ENCODE measurements around the gene OSBPL3.

OSBPL3 gene

GRCh38 chr7:24835643-24836042, 144.3 kb downstream of the OSBPL3 start:
- no peak for DNase-seq (ENCODE audit: low read depth in 4 of 4, low spot score in 1 of 4)

GRCh38 chr7:24834128-24834798, 145.7 kb downstream of the OSBPL3 start:
- no peak for DNase-seq (ENCODE audit: low read depth in 4 of 4, low spot score in 1 of 4)

- no peak for DNase-seq (ENCODE audit: low read depth in 4 of 4, low spot score in 1 of 4)
Observed at GRCh38 chr7:24833549-24833948, 146.4 kb downstream of the OSBPL3 start.

- no peak for DNase-seq (ENCODE audit: low read depth in 4 of 4, low spot score in 1 of 4)
Observed at GRCh38 chr7:24831240-24831639, 148.7 kb downstream of the OSBPL3 start.

- DNase-seq (ENCODE audit: low read depth in 4 of 4, low spot score in 1 of 4): no peak
Observed at GRCh38 chr7:24830440-24831050, 149.4 kb downstream of the OSBPL3 start.

- DNase-seq (ENCODE audit: low read depth in 4 of 4, low spot score in 1 of 4): no peak
Observed at GRCh38 chr7:24829787-24830186, 150.2 kb downstream of the OSBPL3 start.

GRCh38 chr7:24828891-24829661, 150.9 kb downstream of the OSBPL3 start:
- DNase-seq (ENCODE audit: low read depth in 4 of 4, low spot score in 1 of 4): no peak

GRCh38 chr7:24827589-24827988, 152.4 kb downstream of the OSBPL3 start:
- no peak for DNase-seq (ENCODE audit: low read depth in 4 of 4, low spot score in 1 of 4)

GRCh38 chr7:24827027-24827426, 153.0 kb downstream of the OSBPL3 start:
- DNase-seq (ENCODE audit: low read depth in 4 of 4, low spot score in 1 of 4): no peak

GRCh38 chr7:24826662-24827020, 153.3 kb downstream of the OSBPL3 start:
- DNase-seq (ENCODE audit: low read depth in 4 of 4, low spot score in 1 of 4): no peak

- no peak for DNase-seq (ENCODE audit: low read depth in 4 of 4, low spot score in 1 of 4)
Observed at GRCh38 chr7:24825931-24826661, 153.9 kb downstream of the OSBPL3 start.

GRCh38 chr7:24825381-24825794, 154.6 kb downstream of the OSBPL3 start:
- DNase-seq (ENCODE audit: low read depth in 4 of 4, low spot score in 1 of 4): no peak

GRCh38 chr7:24824896-24825295, 155.1 kb downstream of the OSBPL3 start:
- no peak for DNase-seq (ENCODE audit: low read depth in 4 of 4, low spot score in 1 of 4)

- no peak for DNase-seq (ENCODE audit: low read depth in 4 of 4, low spot score in 1 of 4)
Observed at GRCh38 chr7:24824400-24824799, 155.6 kb downstream of the OSBPL3 start.

- no peak for DNase-seq (ENCODE audit: low read depth in 4 of 4, low spot score in 1 of 4)
Observed at GRCh38 chr7:24821754-24822054, 158.3 kb downstream of the OSBPL3 start.

GRCh38 chr7:24821045-24821753, 158.8 kb downstream of the OSBPL3 start:
- DNase-seq (ENCODE audit: low read depth in 4 of 4, low spot score in 1 of 4): peak; percentile 38 to 73 (median 52)

GRCh38 chr7:24820730-24821044, 159.3 kb downstream of the OSBPL3 start:
- DNase-seq (ENCODE audit: low read depth in 4 of 4, low spot score in 1 of 4): peak in 1 of 4 experiments; percentile 13

GRCh38 chr7:24819916-24820689, 159.9 kb downstream of the OSBPL3 start:
- DNase-seq (ENCODE audit: low read depth in 4 of 4, low spot score in 1 of 4): peak; percentile 50 to 61 (median 55)

GRCh38 chr7:24817339-24817738, 162.6 kb downstream of the OSBPL3 start:
- no peak for DNase-seq (ENCODE audit: low read depth in 4 of 4, low spot score in 1 of 4)

GRCh38 chr7:24816868-24817267, 163.1 kb downstream of the OSBPL3 start:
- DNase-seq (ENCODE audit: low read depth in 4 of 4, low spot score in 1 of 4): no peak

All from stimulated activated CD4-positive, alpha-beta T cell treated with anti-CD3 and anti-CD28 coated beads, Interleukin-1b, Interleukin-23, amount 100 ng/mL, for 24 hours (primary cell).